ENCODE data around the gene DUSP18. TPM values are rescaled to one million over a fixed set of nuclear protein-coding genes. Genes with fewer than 3 reads are reported as not detected.
A peak's percentile ranks its signal among the peaks of the same experiment; 100 is the strongest.

The DUSP18 gene
- total RNA-seq, 4 donors from 2014 or later, result 6.2 to 10.6 (median 8.2) TPM

- 83 to 85% methylated on average over 7 of the region's 7 CpGs for WGBS, 2 donors
Measured at GRCh38 chr22:30615543-30615954, 52.1 kb downstream of the DUSP18 start.

GRCh38 chr22:30614879-30615278 lies 52.8 kb downstream of the DUSP18 start:
- TF ChIP-seq POLR2A (IDR thresholded peaks at IDR 0.05), result no peak
- TF ChIP-seq CTCF (IDR thresholded peaks at IDR 0.05), result no peak
- H3K4me3 ChIP-seq (ENCODE audit: low read depth, poor library complexity, severe bottlenecking), result no peak overlapping the region
- intact Hi-C loops (cut with DNase I; ENCODE audit: low total_unique reads), result no loop called here
- DNase-seq (ENCODE audit: low spot score in 2 of 2), result no peak

More at GRCh38 chr22:30615543-30615954, 52.1 kb downstream of the DUSP18 start:
- intact Hi-C loops (cut with DNase I; ENCODE audit: low total_unique reads), result no loop called here
- TF ChIP-seq CTCF (IDR thresholded peaks at IDR 0.05) (no peak), POLR2A (IDR thresholded peaks at IDR 0.05) (no peak)
- H3K4me3 ChIP-seq (ENCODE audit: low read depth, poor library complexity, severe bottlenecking), result no peak overlapping the region
- DNase-seq (ENCODE audit: low spot score in 2 of 2), result peak in 1 of 2 donors; percentile 31

DNA sequence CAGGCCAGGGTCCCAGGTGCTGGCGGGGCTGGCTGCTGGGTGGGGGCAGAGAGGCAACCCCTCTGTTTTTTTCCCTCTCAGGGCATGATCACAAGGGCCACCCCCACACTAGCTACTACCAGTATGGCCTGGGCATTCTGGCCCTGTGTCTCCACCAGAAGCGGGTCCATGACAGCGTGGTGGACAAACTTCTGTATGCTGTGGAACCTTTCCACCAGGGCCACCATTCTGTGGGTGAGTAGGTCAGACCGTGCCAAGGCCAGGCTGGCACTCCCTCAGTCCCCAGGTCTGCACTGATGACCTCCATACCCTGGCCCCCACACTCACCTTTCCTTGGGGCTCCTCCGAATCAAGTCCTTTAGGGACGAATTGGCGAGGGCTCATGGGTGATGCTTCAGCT lies 53.4 kb downstream of the DUSP18 start:
- intact Hi-C loops (cut with DNase I; ENCODE audit: low total_unique reads), result no loop called here
- TF ChIP-seq POLR2A (IDR thresholded peaks at IDR 0.05) (no peak), CTCF (IDR thresholded peaks at IDR 0.05) (no peak)

DNA sequence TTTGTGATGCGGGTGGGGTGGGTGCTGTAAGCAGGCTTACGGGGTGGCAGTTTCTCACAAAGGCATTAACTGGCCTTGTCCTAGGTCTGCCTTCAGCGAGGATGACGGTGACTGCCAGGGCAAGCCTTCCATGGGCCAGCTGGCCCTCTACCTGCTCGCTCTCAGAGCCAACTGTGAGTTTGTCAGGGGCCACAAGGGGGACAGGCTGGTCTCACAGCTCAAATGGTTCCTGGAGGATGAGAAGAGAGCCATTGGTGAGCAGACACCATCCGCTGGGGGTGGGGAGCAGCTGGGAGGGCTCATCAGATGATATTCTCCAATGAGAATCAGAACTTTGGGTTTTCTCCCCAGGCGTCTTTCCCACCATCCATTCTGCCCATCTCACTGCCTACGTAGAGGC lies 54.9 kb downstream of the DUSP18 start:
- H3K4me3 ChIP-seq (ENCODE audit: low read depth, poor library complexity, severe bottlenecking), result no peak overlapping the region
- WGBS, 2 donors, result 95% methylated on average over 8 of the region's 8 CpGs
- no peak for TF ChIP-seq POLR2A (IDR thresholded peaks at IDR 0.05)
- no peak for TF ChIP-seq CTCF (IDR thresholded peaks at IDR 0.05)
- intact Hi-C loops (cut with DNase I; ENCODE audit: low total_unique reads), result no loop called here
- no peak for DNase-seq (ENCODE audit: low spot score in 2 of 2)

More for the DNA sequence above, 53.4 kb downstream of the DUSP18 start:
- DNase-seq (ENCODE audit: low spot score in 2 of 2), result no peak
- WGBS, 2 donors, result 93 to 97% methylated on average over 7 of the region's 7 CpGs
- no peak overlapping the region for H3K4me3 ChIP-seq (ENCODE audit: low read depth, poor library complexity, severe bottlenecking)

Other genes with a start within 250 kb of the DUSP18 start
- gene MTFP1, start 242.1 kb downstream of the DUSP18 start, total RNA-seq, result 10 to 100 TPM in 1 of 4 donors, 1 to 10 TPM in 3; 5.2 to 13.3 (median 8.7) TPM
- gene SEC14L3, start 195.9 kb downstream of the DUSP18 start, total RNA-seq, result under 1 TPM in 1 of 4 donors, not detected in 3; 0.25 TPM
- 1 to 10 TPM in 2 of 4 donors, under 1 TPM in 1, not detected in 1; 0.08 to 2.6 (median 1.4) TPM for gene SEC14L4, start 162.2 kb downstream of the DUSP18 start, total RNA-seq
- 10 to 100 TPM in 3 of 4 donors, 1 to 10 TPM in 1; 7.7 to 72.1 (median 45.0) TPM for gene SEC14L6, start 121.1 kb downstream of the DUSP18 start, total RNA-seq
- gene GAL3ST1, start 93.2 kb downstream of the DUSP18 start, total RNA-seq, result 1 to 10 TPM in 3 of 4 donors, under 1 TPM in 1; 0.61 to 6.4 (median 1.9) TPM
- 10 to 100 TPM; 43.1 to 55.6 (median 49.1) TPM for gene PES1, start 76.0 kb downstream of the DUSP18 start, total RNA-seq
- gene TCN2, start 60.7 kb downstream of the DUSP18 start, total RNA-seq, result 10 to 100 TPM in 3 of 4 donors, 1 to 10 TPM in 1; 9.9 to 20.2 (median 14.8) TPM
- 10 to 100 TPM; 14.6 to 22.2 (median 18.6) TPM for gene SLC35E4, start 32.1 kb downstream of the DUSP18 start, total RNA-seq
- gene OSBP2, start 27.0 kb upstream of the DUSP18 start, total RNA-seq, result 10 to 100 TPM in 2 of 4 donors, 1 to 10 TPM in 2; 7.2 to 13.3 (median 10.0) TPM

All from lower leg skin (tissue), 4 donors.